Activated CD8-positive, alpha-beta memory T cell treated with anti-CD3 and anti-CD28 coated beads, Interleukin-2, amount 10 ng/mL, durations not matched to agents 7 days and 5 days (primary cell): ENCODE results near the gene UNC13A. TPM values are rescaled to one million over a fixed set of nuclear protein-coding genes. Genes with fewer than 3 reads are reported as not detected.

Experiments used
- ATAC-seq: fragments of 150-1000 bp; cut with Tn5 transposase; one replicate; pipeline ENCODE4 v1.10.0; 2021; ENCODE audit warnings: moderate library complexity
- CTCF ChIA-PET: fragments of 350-600 bp; sonication (Branson Sonifier 250); formaldehyde crosslinking; loops from one replicate; lab custom pipeline; 2021; ENCODE audit warnings: antibody characterized with exemption; lab: Charles Lee
- DNase-seq: peaks from one replicate; pipeline ENCODE4 v3.0.0-alpha.2; 2020
- H3K27ac Mint-ChIP-seq: one replicate; pipeline ENCODE4 v1.8.0; 2021; ENCODE audit warnings: mild to moderate bottlenecking, mixed read lengths
- H3K27me3 Mint-ChIP-seq: one replicate; pipeline ENCODE4 v1.8.0; 2021; ENCODE audit warnings: mixed read lengths
- H3K36me3 Mint-ChIP-seq: one replicate; pipeline ENCODE4 v1.8.0; 2021; ENCODE audit warnings: mild to moderate bottlenecking, mixed read lengths
- H3K4me1 Mint-ChIP-seq: one replicate; pipeline ENCODE4 v1.8.0; 2021; ENCODE audit warnings: mixed read lengths
- H3K4me3 Mint-ChIP-seq: one replicate; pipeline ENCODE4 v1.8.0; 2021; ENCODE audit warnings: mild to moderate bottlenecking, moderate library complexity, mixed read lengths
- H3K9me3 Mint-ChIP-seq: one replicate; pipeline ENCODE4 v1.8.0; 2022; ENCODE audit warnings: low read depth, mixed read lengths
- total RNA-seq, 2 experiments: library from RNA; stranded (reverse); gene quantifications; one replicate each; pipeline ENCODE4 v1.2.3, GENCODE V29; 2021

The UNC13A gene
- under 1 TPM; 0.02 to 0.18 TPM for total RNA-seq

GRCh38 chr19:17687857-17688784 lies at the start of gene UNC13A:
Gene UNC13A, minus strand, starts transcription at chr19:17688354. Its CDS starts 155 bp downstream, at chr19:17688199.
- Mint-ChIP-seq H3K36me3 (peaks cover 2% of the 10 kb centered on the region), H3K27me3 (peaks cover 63% of the 10 kb centered on the region), H3K27ac (no peak within 1 kb of the TSS), H3K4me1 (peaks cover 6% of the 10 kb centered on the region), H3K9me3 (no peaks in the 10 kb centered on the region), H3K4me3 (no peak within 1 kb of the TSS)
- ATAC-seq = peak; percentile 78
- CTCF ChIA-PET = interaction anchor here (0.6 kb wide), 1 partner anchor 234 kb away, joined by 3 read pairs; no protein-coding TSS in a partner anchor
- DNase-seq = peak; percentile 49

- H3K27ac Mint-ChIP-seq = no peak overlapping the region
- H3K4me3 Mint-ChIP-seq = no peak overlapping the region
- peaks cover 18% of the 10 kb centered on the region for H3K36me3 Mint-ChIP-seq
- no peaks in the 10 kb centered on the region for H3K27me3 Mint-ChIP-seq
- ATAC-seq (no peak), DNase-seq (no peak)
- CTCF ChIA-PET = interaction anchor here (1.4 kb wide), 1 partner anchor 12 kb away, joined by 4 read pairs; no protein-coding TSS in a partner anchor
- peaks cover 4% of the 10 kb centered on the region for H3K4me1 Mint-ChIP-seq
- H3K9me3 Mint-ChIP-seq = no peaks in the 10 kb centered on the region
These were observed 49.6 kb upstream of the UNC13A start for GRCh38 chr19:17737690-17738153.

GRCh38 chr19:17735410-17735809 lies 47.3 kb upstream of the UNC13A start:
- ATAC-seq = no peak
- Mint-ChIP-seq H3K36me3 (peaks cover 29% of the 10 kb centered on the region), H3K4me3 (no peak overlapping the region), H3K27me3 (no peaks in the 10 kb centered on the region), H3K4me1 (peaks cover 12% of the 10 kb centered on the region), H3K27ac (no peak overlapping the region), H3K9me3 (no peaks in the 10 kb centered on the region)
- CTCF ChIA-PET = no interaction called here
- DNase-seq = no peak

- Mint-ChIP-seq H3K27ac (no peak overlapping the region), H3K36me3 (peaks cover 39% of the 10 kb centered on the region), H3K27me3 (no peaks in the 10 kb centered on the region), H3K4me3 (no peak overlapping the region), H3K4me1 (peaks cover 16% of the 10 kb centered on the region), H3K9me3 (no peaks in the 10 kb centered on the region)
- CTCF ChIA-PET = no interaction called here
- no peak for DNase-seq
- ATAC-seq = no peak
These were observed 46.0 kb upstream of the UNC13A start for GRCh38 chr19:17734146-17734545.

GRCh38 chr19:17733127-17733526 lies 45.0 kb upstream of the UNC13A start:
- CTCF ChIA-PET = interaction anchor here (0.6 kb wide), 1 partner anchor 408 kb away, joined by 3 read pairs; no protein-coding TSS in a partner anchor
- H3K27me3 Mint-ChIP-seq = no peaks in the 10 kb centered on the region
- no peak for ATAC-seq
- DNase-seq = no peak
- peaks cover 12% of the 10 kb centered on the region for H3K4me1 Mint-ChIP-seq
- H3K9me3 Mint-ChIP-seq = no peaks in the 10 kb centered on the region
- H3K27ac Mint-ChIP-seq = no peak overlapping the region
- H3K4me3 Mint-ChIP-seq = no peak overlapping the region
- peaks cover 42% of the 10 kb centered on the region for H3K36me3 Mint-ChIP-seq

- H3K36me3 Mint-ChIP-seq = peaks cover 42% of the 10 kb centered on the region
- H3K27me3 Mint-ChIP-seq = no peaks in the 10 kb centered on the region
- H3K27ac Mint-ChIP-seq = no peak overlapping the region
- ATAC-seq = no peak
- H3K4me1 Mint-ChIP-seq = peaks cover 12% of the 10 kb centered on the region
- no peaks in the 10 kb centered on the region for H3K9me3 Mint-ChIP-seq
- H3K4me3 Mint-ChIP-seq = no peak overlapping the region
- no peak for DNase-seq
- CTCF ChIA-PET = no interaction called here
These were observed 39.7 kb upstream of the UNC13A start for GRCh38 chr19:17727843-17728242.

GRCh38 chr19:17726964-17727773 lies 39.0 kb upstream of the UNC13A start:
- Mint-ChIP-seq H3K27me3 (no peaks in the 10 kb centered on the region), H3K36me3 (peaks cover 42% of the 10 kb centered on the region), H3K4me1 (peaks cover 14% of the 10 kb centered on the region), H3K4me3 (no peak overlapping the region), H3K9me3 (no peaks in the 10 kb centered on the region), H3K27ac (no peak overlapping the region)
- CTCF ChIA-PET = interaction anchor here (1.4 to 1.5 kb wide), 2 partner anchors 50 to 103 kb away, joined by 3 read pairs; no protein-coding TSS in a partner anchor
- DNase-seq = no peak
- ATAC-seq = no peak

- Mint-ChIP-seq H3K27ac (no peak overlapping the region), H3K27me3 (no peaks in the 10 kb centered on the region), H3K36me3 (peaks cover 36% of the 10 kb centered on the region), H3K4me3 (no peak overlapping the region), H3K9me3 (no peaks in the 10 kb centered on the region), H3K4me1 (peaks cover 21% of the 10 kb centered on the region)
- DNase-seq = no peak
- CTCF ChIA-PET = interaction anchor here (1.1 to 2.1 kb wide), 4 partner anchors 11 to 129 kb away, joined by 3 to 5 read pairs (median 4); no protein-coding TSS in a partner anchor
- no peak for ATAC-seq
These were observed 38.1 kb upstream of the UNC13A start for GRCh38 chr19:17726136-17726741.

GRCh38 chr19:17725422-17726078 lies 37.4 kb upstream of the UNC13A start:
- H3K9me3 Mint-ChIP-seq = no peaks in the 10 kb centered on the region
- DNase-seq = no peak
- H3K27me3 Mint-ChIP-seq = no peaks in the 10 kb centered on the region
- no peak overlapping the region for H3K27ac Mint-ChIP-seq
- peaks cover 24% of the 10 kb centered on the region for H3K4me1 Mint-ChIP-seq
- no peak overlapping the region for H3K4me3 Mint-ChIP-seq
- CTCF ChIA-PET = interaction anchor here (1.1 to 2.1 kb wide), 3 partner anchors 11 to 130 kb away, joined by 3 to 5 read pairs (median 4); no protein-coding TSS in a partner anchor
- ATAC-seq = no peak
- peaks cover 30% of the 10 kb centered on the region for H3K36me3 Mint-ChIP-seq

GRCh38 chr19:17724655-17725054 lies 36.5 kb upstream of the UNC13A start:
- no peaks in the 10 kb centered on the region for H3K9me3 Mint-ChIP-seq
- peaks cover 24% of the 10 kb centered on the region for H3K4me1 Mint-ChIP-seq
- peaks cover 23% of the 10 kb centered on the region for H3K36me3 Mint-ChIP-seq
- no peak overlapping the region for H3K4me3 Mint-ChIP-seq
- CTCF ChIA-PET = interaction anchor here (2.1 kb wide), 1 partner anchor 131 kb away, joined by 5 read pairs; no protein-coding TSS in a partner anchor
- H3K27me3 Mint-ChIP-seq = no peaks in the 10 kb centered on the region
- no peak overlapping the region for H3K27ac Mint-ChIP-seq
- DNase-seq = no peak
- no peak for ATAC-seq

- Mint-ChIP-seq H3K27me3 (no peaks in the 10 kb centered on the region), H3K36me3 (peaks cover 18% of the 10 kb centered on the region)
These were observed 34.6 kb upstream of the UNC13A start for GRCh38 chr19:17722655-17723240.

GRCh38 chr19:17721821-17722220 lies 33.7 kb upstream of the UNC13A start:
- CTCF ChIA-PET = interaction anchor here (0.7 to 1.4 kb wide), 5 partner anchors 17 to 225 kb away, joined by 3 to 4 read pairs (median 3); no protein-coding TSS in a partner anchor
- peak overlapping the region; percentile 82 for H3K4me3 Mint-ChIP-seq
- H3K27ac Mint-ChIP-seq = peak overlapping the region; percentile 25
- H3K36me3 Mint-ChIP-seq = peaks cover 16% of the 10 kb centered on the region
- peaks cover 36% of the 10 kb centered on the region for H3K4me1 Mint-ChIP-seq
- no peak for DNase-seq
- ATAC-seq = no peak
- no peaks in the 10 kb centered on the region for H3K9me3 Mint-ChIP-seq
- H3K27me3 Mint-ChIP-seq = no peaks in the 10 kb centered on the region

More at GRCh38 chr19:17722655-17723240, 34.6 kb upstream of the UNC13A start:
- CTCF ChIA-PET = interaction anchor here (0.7 to 1.4 kb wide), 5 partner anchors 18 to 226 kb away, joined by 3 to 4 read pairs (median 3); no protein-coding TSS in a partner anchor
- H3K4me1 Mint-ChIP-seq = peaks cover 31% of the 10 kb centered on the region
- no peaks in the 10 kb centered on the region for H3K9me3 Mint-ChIP-seq
- ATAC-seq (no peak), DNase-seq (no peak)
- H3K27ac Mint-ChIP-seq = no peak overlapping the region
- H3K4me3 Mint-ChIP-seq = no peak overlapping the region
